H1 (cell line): Measurements from ENCODE around the gene GNAT1.

Experiments used
- BCL11A ChIP-seq, 2 experiments: IDR thresholded peaks; one replicate each; pipeline ENCODE4 v1.6.1; 2011; ENCODE audit warnings: low read depth in 2 of 2, low read length in 2 of 2, mild to moderate bottlenecking in 2 of 2
- CEBPB ChIP-seq: IDR thresholded peaks from 2 replicates; pipeline ENCODE4 v1.6.1; 2012; ENCODE audit warnings: low read depth, low read length
- E2F6 ChIP-seq: IDR thresholded peaks from 2 replicates; pipeline ENCODE4 v1.6.1; 2012; ENCODE audit warnings: inconsistent platforms
- EZH2 ChIP-seq: fragments of 200-600 bp; sonication (generic); IDR thresholded peaks from 2 replicates; pipeline ENCODE4 v1.7.1; 2012; ENCODE audit warnings: low read depth, mild to moderate bottlenecking, moderate library complexity, low read length, inconsistent platforms; ENCODE audit not compliant: severe bottlenecking
- JUND ChIP-seq: IDR thresholded peaks from 2 replicates; pipeline ENCODE4 v1.6.1; 2011; ENCODE audit warnings: mild to moderate bottlenecking, improper control_type of control experiment, low read length
- MAFK ChIP-seq: IDR thresholded peaks from 2 replicates; pipeline ENCODE4 v1.6.1; 2012; ENCODE audit warnings: low read depth, mild to moderate bottlenecking, improper control_type of control experiment, low read length
- RAD21 ChIP-seq, 2 experiments: IDR thresholded peaks in 1 of 2; conservative IDR thresholded peaks in 1 of 2; 2 replicates each; pipeline ENCODE4 v1.6.1; 2011; ENCODE audit warnings: low read depth in 2 of 2, low read length in 2 of 2, improper control_type of control experiment in 1 of 2, inconsistent platforms in 1 of 2, mild to moderate bottlenecking in 1 of 2, moderate library complexity in 1 of 2
- RXRA ChIP-seq: IDR thresholded peaks from 2 replicates; pipeline ENCODE4 v1.6.1; 2011; ENCODE audit warnings: low read depth, mild to moderate bottlenecking, low read length, moderate library complexity; ENCODE audit not compliant: insufficient read depth
- SIN3A ChIP-seq, 2 experiments: IDR thresholded peaks in 1 of 2; conservative IDR thresholded peaks in 1 of 2; 2 replicates each; pipeline ENCODE4 v1.6.1; 2011 to 2012; ENCODE audit warnings: low read length in 2 of 2, improper control_type of control experiment in 1 of 2, low read depth in 1 of 2, mild to moderate bottlenecking in 1 of 2
- TF ChIP-seq, protein P1 (sequence below), 3 experiments: IDR thresholded peaks; 1 replicate in 2 of 3; 2 replicates in 1 of 3; pipeline versions ENCODE4 v1.5.1 to v1.6.1; 2011; ENCODE audit warnings: low read length in 3 of 3, mild to moderate bottlenecking in 3 of 3, inconsistent platforms in 2 of 3, low read depth in 1 of 3, moderate library complexity in 1 of 3; ENCODE audit not compliant: insufficient read depth in 1 of 3; ENCODE audit errors: control extremely low read depth in 1 of 3
- TF ChIP-seq, protein P2 (sequence below): IDR thresholded peaks from 2 replicates; pipeline ENCODE4 v1.6.1; 2012; ENCODE audit warnings: inconsistent platforms

DNA sequence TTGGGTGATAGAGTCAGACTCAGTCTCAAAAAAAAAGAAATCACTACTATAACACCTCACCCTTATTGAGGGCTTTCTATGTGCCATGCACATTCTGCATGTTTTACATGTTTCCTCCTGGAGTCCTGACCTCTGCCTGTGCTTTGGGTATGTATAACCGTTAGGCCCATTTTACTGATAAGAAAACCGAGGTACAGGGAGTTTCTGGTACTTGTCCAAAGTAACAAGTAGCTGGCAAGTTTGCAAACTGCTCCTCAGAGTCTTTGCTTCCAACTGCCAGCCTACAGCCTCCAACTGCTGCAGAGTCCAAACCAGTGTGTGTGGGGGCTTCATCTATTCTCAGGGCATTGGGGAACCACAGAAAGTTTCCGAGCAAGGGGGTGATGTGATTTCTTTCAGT is 40.9 kb downstream of the GNAT1 start:
- no peak for TF ChIP-seq EZH2
- TF ChIP-seq, protein P1, sequence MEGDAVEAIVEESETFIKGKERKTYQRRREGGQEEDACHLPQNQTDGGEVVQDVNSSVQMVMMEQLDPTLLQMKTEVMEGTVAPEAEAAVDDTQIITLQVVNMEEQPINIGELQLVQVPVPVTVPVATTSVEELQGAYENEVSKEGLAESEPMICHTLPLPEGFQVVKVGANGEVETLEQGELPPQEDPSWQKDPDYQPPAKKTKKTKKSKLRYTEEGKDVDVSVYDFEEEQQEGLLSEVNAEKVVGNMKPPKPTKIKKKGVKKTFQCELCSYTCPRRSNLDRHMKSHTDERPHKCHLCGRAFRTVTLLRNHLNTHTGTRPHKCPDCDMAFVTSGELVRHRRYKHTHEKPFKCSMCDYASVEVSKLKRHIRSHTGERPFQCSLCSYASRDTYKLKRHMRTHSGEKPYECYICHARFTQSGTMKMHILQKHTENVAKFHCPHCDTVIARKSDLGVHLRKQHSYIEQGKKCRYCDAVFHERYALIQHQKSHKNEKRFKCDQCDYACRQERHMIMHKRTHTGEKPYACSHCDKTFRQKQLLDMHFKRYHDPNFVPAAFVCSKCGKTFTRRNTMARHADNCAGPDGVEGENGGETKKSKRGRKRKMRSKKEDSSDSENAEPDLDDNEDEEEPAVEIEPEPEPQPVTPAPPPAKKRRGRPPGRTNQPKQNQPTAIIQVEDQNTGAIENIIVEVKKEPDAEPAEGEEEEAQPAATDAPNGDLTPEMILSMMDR (IDR thresholded peaks at IDR 0.05; ENCODE audit: control extremely low read depth in 1 of 3, insufficient read depth in 1 of 3, low read depth in 1 of 3, low read length in 3 of 3) = no peak
- TF ChIP-seq JUND = no peak
- TF ChIP-seq E2F6 = no peak
- TF ChIP-seq MAFK = no peak
- TF ChIP-seq, protein P2, sequence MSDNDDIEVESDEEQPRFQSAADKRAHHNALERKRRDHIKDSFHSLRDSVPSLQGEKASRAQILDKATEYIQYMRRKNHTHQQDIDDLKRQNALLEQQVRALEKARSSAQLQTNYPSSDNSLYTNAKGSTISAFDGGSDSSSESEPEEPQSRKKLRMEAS = no peak
- TF ChIP-seq CEBPB = no peak
- no peak for TF ChIP-seq RAD21 (IDR thresholded peaks at IDR 0.05 in 1 of 2, conservative IDR thresholded peaks at IDR 0.05 in 1 of 2; ENCODE audit: low read depth in 2 of 2, low read length in 2 of 2)
- no peak for TF ChIP-seq RXRA
- no peak for TF ChIP-seq BCL11A (IDR thresholded peaks at IDR 0.05; ENCODE audit: low read depth in 2 of 2, low read length in 2 of 2)
- TF ChIP-seq SIN3A (conservative IDR thresholded peaks at IDR 0.05 in 1 of 2, IDR thresholded peaks at IDR 0.05 in 1 of 2; ENCODE audit: low read depth in 1 of 2, low read length in 2 of 2) = no peak
